ENCODE data around the gene KY.

The KY gene

GRCh38 chr3:134603956-134604355 is 46.9 kb downstream of the KY start:
- H3K27ac ChIP-seq = no peak overlapping the region
- H3K36me3 ChIP-seq = no peaks in the 10 kb centered on the region
- no peaks in the 10 kb centered on the region for H3K27me3 ChIP-seq (ENCODE audit: insufficient read depth, low read depth, severe bottlenecking)
- no peak overlapping the region for H3K4me3 ChIP-seq (ENCODE audit: low read depth, low read length)
- TF ChIP-seq CTCF (IDR thresholded peaks at IDR 0.05; ENCODE audit: low read depth, low read length) = no peak
- H3K9me3 ChIP-seq (ENCODE audit: severe bottlenecking) = no peaks in the 10 kb centered on the region
- no peak for DNase-seq

- no peak for TF ChIP-seq CTCF (IDR thresholded peaks at IDR 0.05; ENCODE audit: low read depth, low read length)
- Histone ChIP-seq H3K9me3 (ENCODE audit: severe bottlenecking) (no peaks in the 10 kb centered on the region), H3K36me3 (no peaks in the 10 kb centered on the region), H3K4me3 (ENCODE audit: low read depth, low read length) (no peak overlapping the region), H3K27ac (no peak overlapping the region), H3K27me3 (ENCODE audit: insufficient read depth, low read depth, severe bottlenecking) (no peaks in the 10 kb centered on the region)
- no peak for DNase-seq
These were observed 47.3 kb downstream of the KY start for GRCh38 chr3:134603480-134603879.

- TF ChIP-seq CTCF (IDR thresholded peaks at IDR 0.05; ENCODE audit: low read depth, low read length) = no peak
- Histone ChIP-seq H3K27ac (no peak overlapping the region), H3K9me3 (ENCODE audit: severe bottlenecking) (no peaks in the 10 kb centered on the region), H3K4me3 (ENCODE audit: low read depth, low read length) (no peak overlapping the region), H3K27me3 (ENCODE audit: insufficient read depth, low read depth, severe bottlenecking) (no peaks in the 10 kb centered on the region), H3K36me3 (no peaks in the 10 kb centered on the region)
- DNase-seq = no peak
These were observed 48.4 kb downstream of the KY start for GRCh38 chr3:134602440-134602814.

- peak; percentile 83 for DNase-seq
- H3K4me3 ChIP-seq (ENCODE audit: low read depth, low read length) = no peak overlapping the region
- H3K27ac ChIP-seq = no peak overlapping the region
- peak; percentile 34; the same call in 1 of the 2 replicates for TF ChIP-seq CTCF (IDR thresholded peaks at IDR 0.05; ENCODE audit: low read depth, low read length)
- H3K27me3 ChIP-seq (ENCODE audit: insufficient read depth, low read depth, severe bottlenecking) = no peaks in the 10 kb centered on the region
- H3K9me3 ChIP-seq (ENCODE audit: severe bottlenecking) = no peaks in the 10 kb centered on the region
- H3K36me3 ChIP-seq = no peaks in the 10 kb centered on the region
These were observed 49.0 kb downstream of the KY start for GRCh38 chr3:134601539-134602439.

DNA sequence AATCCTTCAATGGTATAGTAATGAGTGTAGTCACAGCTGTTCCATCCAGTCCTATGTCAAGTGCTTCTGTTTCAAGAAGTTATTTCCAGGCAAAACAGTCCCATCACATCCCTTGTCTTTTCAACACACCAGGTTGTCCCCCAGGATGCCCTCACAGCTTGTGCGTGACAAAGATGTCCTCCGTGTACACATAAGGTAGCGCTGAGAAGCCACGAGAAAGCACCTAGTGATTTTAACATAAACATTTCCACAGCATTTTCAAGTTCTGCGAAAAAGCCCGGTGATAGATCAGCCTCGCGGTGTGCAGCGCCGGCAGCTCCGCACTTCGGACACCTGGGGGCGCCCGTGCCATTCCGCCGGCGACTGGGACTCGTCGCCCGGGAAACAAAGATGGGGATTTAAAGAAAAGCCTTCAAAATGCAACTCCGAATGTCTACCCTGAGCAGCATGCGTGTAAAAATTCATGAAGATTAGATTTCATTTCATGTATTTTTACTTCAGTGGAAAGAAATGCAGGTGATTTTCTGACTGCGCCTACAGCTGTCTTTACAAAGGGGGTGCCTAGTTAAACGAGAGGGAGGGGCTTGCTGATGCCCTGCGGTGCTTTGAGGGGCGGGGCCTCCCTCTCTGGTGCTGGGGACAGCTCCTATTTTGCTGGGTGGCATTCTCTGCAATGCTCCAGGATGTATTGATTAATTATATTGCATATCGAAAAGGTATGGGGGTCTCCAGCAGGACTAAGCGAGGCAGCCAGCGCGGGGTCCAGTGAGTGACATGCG is 49.9 kb downstream of the KY start:
- peak; percentile 88 for TF ChIP-seq CTCF (IDR thresholded peaks at IDR 0.05; ENCODE audit: low read depth, low read length)
- peak overlapping the region; percentile 27 for H3K4me3 ChIP-seq (ENCODE audit: low read depth, low read length)

More for the DNA sequence above, 49.9 kb downstream of the KY start:
- H3K27me3 ChIP-seq (ENCODE audit: insufficient read depth, low read depth, severe bottlenecking) = no peaks in the 10 kb centered on the region
- no peaks in the 10 kb centered on the region for H3K36me3 ChIP-seq
- no peaks in the 10 kb centered on the region for H3K9me3 ChIP-seq (ENCODE audit: severe bottlenecking)
- no peak overlapping the region for H3K27ac ChIP-seq
- DNase-seq = peak; percentile 70
